ENCODE data around the gene INF2.
"Not testable (repeated sequence)": the region's sequence is repeated elsewhere in the genome, so short reads cannot be mapped to it uniquely, and the experiment has no call there.

- TF ChIP-seq POLR2A (IDR thresholded peaks at IDR 0.05; ENCODE audit: low read depth, low read length); CTCF (IDR thresholded peaks at IDR 0.05; ENCODE audit: extremely low read depth in 1 of 2, insufficient read depth in 1 of 2, low read depth in 1 of 2, low read length in 2 of 2); POLR2AphosphoS5 (IDR thresholded peaks at IDR 0.05; ENCODE audit: insufficient read depth, low read depth, low read length): not testable (repeated sequence)
Observed at GRCh38 chr14:104672119-104672518, 17.3 kb upstream of the INF2 start.

All from endothelial cell of umbilical vein (primary cell).